Lower leg skin (tissue), 3 donors: ENCODE results near the gene CRTC3.

Source experiments
- POLR2A ChIP-seq, 2 donors: fragments of 450-650 bp; IDR thresholded peaks; one replicate each; pipeline ENCODE4 v1.6.1; 2016 to 2017; ENCODE audit warnings: antibody characterized with exemption in 2 of 2, mild to moderate bottlenecking in 1 of 2, moderate library complexity in 1 of 2
- TF ChIP-seq, protein P1 (sequence below), 3 donors: fragments of 450-650 bp; IDR thresholded peaks; one replicate each; pipeline ENCODE4 v1.5.1; 2016; ENCODE audit warnings: antibody characterized with exemption in 3 of 3, mild to moderate bottlenecking in 3 of 3, moderate library complexity in 2 of 3

DNA sequence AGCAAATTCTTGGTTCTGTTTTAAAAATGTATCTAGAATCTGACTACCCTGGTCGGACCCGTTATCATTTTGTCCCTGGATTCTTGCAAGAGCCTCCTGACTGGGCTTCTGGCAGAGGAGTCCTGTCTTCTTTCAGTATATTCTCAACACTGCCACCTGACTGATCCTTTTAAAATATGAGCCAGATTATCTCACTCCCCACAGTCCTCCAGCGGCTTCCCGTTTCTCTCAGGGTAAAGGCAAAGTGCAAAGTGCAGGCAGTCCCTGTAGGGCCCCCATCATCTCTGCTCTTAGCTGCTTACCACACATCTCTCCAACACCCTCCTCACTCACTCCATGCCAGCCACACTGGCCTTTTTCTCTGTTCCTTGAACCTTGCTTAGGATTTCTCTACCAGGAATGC is 28.4 kb downstream of the CRTC3 start:
- TF ChIP-seq, protein P1, sequence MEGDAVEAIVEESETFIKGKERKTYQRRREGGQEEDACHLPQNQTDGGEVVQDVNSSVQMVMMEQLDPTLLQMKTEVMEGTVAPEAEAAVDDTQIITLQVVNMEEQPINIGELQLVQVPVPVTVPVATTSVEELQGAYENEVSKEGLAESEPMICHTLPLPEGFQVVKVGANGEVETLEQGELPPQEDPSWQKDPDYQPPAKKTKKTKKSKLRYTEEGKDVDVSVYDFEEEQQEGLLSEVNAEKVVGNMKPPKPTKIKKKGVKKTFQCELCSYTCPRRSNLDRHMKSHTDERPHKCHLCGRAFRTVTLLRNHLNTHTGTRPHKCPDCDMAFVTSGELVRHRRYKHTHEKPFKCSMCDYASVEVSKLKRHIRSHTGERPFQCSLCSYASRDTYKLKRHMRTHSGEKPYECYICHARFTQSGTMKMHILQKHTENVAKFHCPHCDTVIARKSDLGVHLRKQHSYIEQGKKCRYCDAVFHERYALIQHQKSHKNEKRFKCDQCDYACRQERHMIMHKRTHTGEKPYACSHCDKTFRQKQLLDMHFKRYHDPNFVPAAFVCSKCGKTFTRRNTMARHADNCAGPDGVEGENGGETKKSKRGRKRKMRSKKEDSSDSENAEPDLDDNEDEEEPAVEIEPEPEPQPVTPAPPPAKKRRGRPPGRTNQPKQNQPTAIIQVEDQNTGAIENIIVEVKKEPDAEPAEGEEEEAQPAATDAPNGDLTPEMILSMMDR (IDR thresholded peaks at IDR 0.05), result no peak
- no peak for TF ChIP-seq POLR2A (IDR thresholded peaks at IDR 0.05)
